Fibroblast of lung (primary cell): Measurements from ENCODE around the gene PTPRN.

ENCODE experiments used
- CTCF ChIP-seq, 2 donors: IDR thresholded peaks in 1 of 2; conservative IDR thresholded peaks in 1 of 2; 1 replicate in 1 of 2; 2 replicates in 1 of 2; pipeline ENCODE4 v1.5.1; 2011 to 2012; ENCODE audit warnings: low read length in 2 of 2, control low read depth in 1 of 2, inconsistent platforms in 1 of 2, low read depth in 1 of 2, mild to moderate bottlenecking in 1 of 2
- EZH2 ChIP-seq: IDR thresholded peaks from 2 replicates; pipeline ENCODE4 v1.5.1; 2012; ENCODE audit warnings: low read length, control low read depth, mild to moderate bottlenecking; ENCODE audit errors: missing control alignments

GRCh38 chr2:219289195-219289536 lies 20.0 kb downstream of the PTPRN start:
- TF ChIP-seq CTCF (conservative IDR thresholded peaks at IDR 0.05 in 1 of 2, IDR thresholded peaks at IDR 0.05 in 1 of 2; ENCODE audit: low read depth in 1 of 2, low read length in 2 of 2) (no peak), EZH2 (no peak)
